Smooth muscle cell (in vitro differentiated cells): Measurements from ENCODE around the gene ADCY9. TPM values are rescaled to one million over a fixed set of nuclear protein-coding genes. Genes with fewer than 3 reads are reported as not detected.

Experiments used
- DNase-seq: peaks from one replicate; lab custom pipeline; 2025; ENCODE audit not compliant: unreplicated experiment; lab: John Stamatoyannopoulos, UW
- H2AFZ ChIP-seq: fragments of 200-600 bp; sonication (generic); 2 replicates; pipeline ENCODE4 v1.6.0; 2016; ENCODE audit warnings: antibody characterized with exemption, low read depth, mild to moderate bottlenecking
- H3F3A ChIP-seq: fragments of 200-600 bp; sonication (generic); 2 replicates; pipeline ENCODE4 v1.6.0; 2017; ENCODE audit warnings: antibody characterized with exemption, low read depth
- H3K27ac ChIP-seq: fragments of 200-600 bp; sonication (generic); 2 replicates; pipeline ENCODE4 v1.5.1; 2016; ENCODE audit warnings: low read depth, mild to moderate bottlenecking
- H3K27me3 ChIP-seq: fragments of 200-600 bp; sonication (generic); 2 replicates; pipeline ENCODE4 v1.6.1; 2016; ENCODE audit warnings: low read depth, mild to moderate bottlenecking
- H3K36me3 ChIP-seq: fragments of 200-600 bp; sonication (generic); 2 replicates; pipeline ENCODE4 v1.5.1; 2016; ENCODE audit warnings: low read depth
- H3K4me1 ChIP-seq: fragments of 200-600 bp; sonication (generic); 2 replicates; pipeline ENCODE4 v1.5.1; 2016; ENCODE audit warnings: low read depth
- H3K4me2 ChIP-seq: fragments of 200-600 bp; sonication (generic); 2 replicates; pipeline ENCODE4 v1.6.0; 2016; ENCODE audit warnings: mild to moderate bottlenecking
- H3K4me3 ChIP-seq: fragments of 200-600 bp; sonication (generic); 2 replicates; pipeline ENCODE4 v1.5.1; 2016; ENCODE audit warnings: mild to moderate bottlenecking
- H3K79me2 ChIP-seq: fragments of 200-600 bp; sonication (generic); 2 replicates; pipeline ENCODE4 v1.6.0; 2016; ENCODE audit warnings: low read depth, mild to moderate bottlenecking
- H3K9ac ChIP-seq: fragments of 200-600 bp; sonication (generic); 2 replicates; pipeline ENCODE4 v1.6.0; 2016; ENCODE audit warnings: low read depth
- H3K9me3 ChIP-seq: fragments of 200-600 bp; sonication (generic); replicated peaks from 2 replicates; pipeline ENCODE4 v1.5.1; 2016; ENCODE audit warnings: low read depth
- H4K20me1 ChIP-seq: fragments of 200-600 bp; sonication (generic); 2 replicates; pipeline ENCODE4 v1.6.0; 2016; ENCODE audit warnings: low read depth
- WGBS: methylation state at CpG from one replicate; pipeline ENCODE4 v1.1.7; 2016; ENCODE audit warnings: low lambda C conversion rate; 5-methylcytosine and 5-hydroxymethylcytosine counted together
- polyA plus RNA-seq: library from polyadenylated mRNA; unstranded; fragments of >200 nt; fragmentation: Nextera tagmentation; extraction: Ambion mirVana; gene quantifications from 2 replicates; pipeline ENCODE4 v1.2.1, GENCODE V29; 2016
- total RNA-seq: library from RNA; depleted of rRNA; stranded (reverse); fragments of >200 nt; gene quantifications from 2 replicates; pipeline ENCODE4 v1.2.3, GENCODE V29; 2014
- TF ChIP-seq, protein P1 (sequence below): fragments of 200-600 bp; sonication (generic); IDR thresholded peaks from 2 replicates; pipeline ENCODE4 v1.5.1; 2017; ENCODE audit warnings: borderline replicate concordance, mild to moderate bottlenecking, antibody characterized with exemption; ENCODE audit not compliant: insufficient read depth, poor library complexity, severe bottlenecking

The ADCY9 gene
- total and polyA plus RNA-seq, 2 experiments from 2014 or later, result 7.2 to 8.9 TPM

DNA sequence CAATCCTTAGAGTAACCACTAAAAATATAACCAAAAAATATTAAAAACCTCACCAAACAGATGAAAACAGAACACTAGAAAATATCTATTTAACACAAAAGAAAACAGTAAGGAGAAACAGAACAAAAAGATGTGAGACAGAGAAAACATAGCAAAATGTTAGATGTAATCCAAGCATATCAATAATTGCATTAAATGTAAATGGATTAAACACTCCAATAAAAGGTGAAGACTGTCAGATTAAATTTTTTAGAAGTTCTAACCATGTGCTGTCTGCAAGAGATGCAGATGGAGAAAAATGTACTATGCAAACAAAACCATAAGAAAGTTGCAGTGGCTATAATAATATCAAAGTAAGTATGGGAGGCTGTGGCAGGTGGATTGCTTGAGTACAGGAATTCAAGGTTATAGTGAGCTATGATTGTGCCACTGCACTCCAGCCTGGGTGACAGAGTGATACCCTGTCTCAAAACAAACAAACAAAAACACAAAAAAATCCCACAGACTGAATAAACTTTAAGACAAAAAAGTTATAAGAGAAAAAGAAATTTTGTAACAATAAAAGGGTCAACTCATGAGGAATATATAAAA, 53.9 kb downstream of the ADCY9 start:
- Histone ChIP-seq H3K4me1 (no peaks in the 10 kb centered on the region), H3K79me2 (peaks cover 7% of the 10 kb centered on the region)
- DNase-seq, result no peak

DNA sequence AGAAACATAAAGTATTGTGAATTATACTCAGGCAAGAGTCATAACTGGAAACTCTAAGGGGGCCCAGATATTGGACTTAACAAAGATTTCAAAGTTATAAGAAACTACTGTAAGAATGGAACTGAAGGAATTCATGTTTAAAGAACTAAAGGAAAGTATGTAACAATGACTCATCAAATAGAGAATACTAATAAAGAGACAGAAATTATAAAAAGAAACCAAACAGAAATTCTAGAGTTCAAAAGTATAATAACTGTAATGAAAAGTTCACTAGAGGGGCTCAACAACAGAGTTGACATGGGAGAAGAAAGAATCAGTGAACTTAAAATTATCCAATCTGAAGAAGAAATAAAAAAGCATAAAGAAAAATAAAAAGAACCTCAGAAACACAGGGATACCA, 55.4 kb downstream of the ADCY9 start:
- no peak overlapping the region for H2AFZ ChIP-seq
- TF ChIP-seq, protein P1, sequence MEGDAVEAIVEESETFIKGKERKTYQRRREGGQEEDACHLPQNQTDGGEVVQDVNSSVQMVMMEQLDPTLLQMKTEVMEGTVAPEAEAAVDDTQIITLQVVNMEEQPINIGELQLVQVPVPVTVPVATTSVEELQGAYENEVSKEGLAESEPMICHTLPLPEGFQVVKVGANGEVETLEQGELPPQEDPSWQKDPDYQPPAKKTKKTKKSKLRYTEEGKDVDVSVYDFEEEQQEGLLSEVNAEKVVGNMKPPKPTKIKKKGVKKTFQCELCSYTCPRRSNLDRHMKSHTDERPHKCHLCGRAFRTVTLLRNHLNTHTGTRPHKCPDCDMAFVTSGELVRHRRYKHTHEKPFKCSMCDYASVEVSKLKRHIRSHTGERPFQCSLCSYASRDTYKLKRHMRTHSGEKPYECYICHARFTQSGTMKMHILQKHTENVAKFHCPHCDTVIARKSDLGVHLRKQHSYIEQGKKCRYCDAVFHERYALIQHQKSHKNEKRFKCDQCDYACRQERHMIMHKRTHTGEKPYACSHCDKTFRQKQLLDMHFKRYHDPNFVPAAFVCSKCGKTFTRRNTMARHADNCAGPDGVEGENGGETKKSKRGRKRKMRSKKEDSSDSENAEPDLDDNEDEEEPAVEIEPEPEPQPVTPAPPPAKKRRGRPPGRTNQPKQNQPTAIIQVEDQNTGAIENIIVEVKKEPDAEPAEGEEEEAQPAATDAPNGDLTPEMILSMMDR, result no peak

More for the DNA sequence above, 53.9 kb downstream of the ADCY9 start:
- peaks cover 6% of the 10 kb centered on the region for H3K36me3 ChIP-seq
- H4K20me1 ChIP-seq, result no peaks in the 10 kb centered on the region
- H3K27ac ChIP-seq, result no peak overlapping the region
- no peak overlapping the region for H3K9ac ChIP-seq
- no peak overlapping the region for H3K4me2 ChIP-seq
- no peaks in the 10 kb centered on the region for H3F3A ChIP-seq
- H3K4me3 ChIP-seq, result no peak overlapping the region
- no peak overlapping the region for H2AFZ ChIP-seq
- TF ChIP-seq, protein P1, result no peak
- no peaks in the 10 kb centered on the region for H3K27me3 ChIP-seq
- H3K9me3 ChIP-seq, result peaks cover 14% of the 10 kb centered on the region

DNA sequence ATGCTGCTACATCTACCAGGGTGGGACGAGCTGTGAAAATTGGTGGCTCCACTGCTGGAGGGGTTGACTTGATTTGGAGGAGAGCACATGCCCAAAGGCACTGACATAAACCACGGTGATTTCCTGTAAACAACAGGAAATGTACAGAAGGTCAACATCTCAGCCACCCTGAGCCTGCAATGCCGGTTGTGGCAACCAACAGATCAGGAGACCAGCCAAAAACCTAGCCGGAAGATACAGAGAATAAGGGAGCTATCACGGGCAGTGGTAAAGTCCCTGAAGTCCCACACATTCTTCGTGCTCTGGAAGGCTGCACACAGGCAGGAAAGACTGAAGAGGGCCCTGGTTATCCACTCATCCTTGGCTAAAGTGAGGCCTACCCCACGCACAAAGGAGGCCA, 56.2 kb downstream of the ADCY9 start:
- Histone ChIP-seq H3K4me2 (no peak overlapping the region), H3K9me3 (peaks cover 14% of the 10 kb centered on the region), H3F3A (no peaks in the 10 kb centered on the region), H4K20me1 (no peaks in the 10 kb centered on the region), H3K4me1 (no peaks in the 10 kb centered on the region), H2AFZ (no peak overlapping the region), H3K36me3 (peaks cover 6% of the 10 kb centered on the region), H3K27ac (no peak overlapping the region), H3K9ac (no peak overlapping the region), H3K79me2 (peaks cover 7% of the 10 kb centered on the region), H3K27me3 (no peaks in the 10 kb centered on the region), H3K4me3 (no peak overlapping the region)
- TF ChIP-seq, protein P1, result no peak
- WGBS, result 63% methylated on average over 7 of the region's 7 CpGs
- DNase-seq, result no peak

More for the DNA sequence above, 55.4 kb downstream of the ADCY9 start:
- Histone ChIP-seq H3K27me3 (no peaks in the 10 kb centered on the region), H3K9me3 (peaks cover 14% of the 10 kb centered on the region), H3K4me1 (no peaks in the 10 kb centered on the region), H3F3A (no peaks in the 10 kb centered on the region), H3K36me3 (peaks cover 6% of the 10 kb centered on the region), H3K4me3 (no peak overlapping the region), H3K4me2 (no peak overlapping the region), H3K27ac (no peak overlapping the region), H3K9ac (no peak overlapping the region), H3K79me2 (peaks cover 7% of the 10 kb centered on the region), H4K20me1 (no peaks in the 10 kb centered on the region)
- no peak for DNase-seq

DNA sequence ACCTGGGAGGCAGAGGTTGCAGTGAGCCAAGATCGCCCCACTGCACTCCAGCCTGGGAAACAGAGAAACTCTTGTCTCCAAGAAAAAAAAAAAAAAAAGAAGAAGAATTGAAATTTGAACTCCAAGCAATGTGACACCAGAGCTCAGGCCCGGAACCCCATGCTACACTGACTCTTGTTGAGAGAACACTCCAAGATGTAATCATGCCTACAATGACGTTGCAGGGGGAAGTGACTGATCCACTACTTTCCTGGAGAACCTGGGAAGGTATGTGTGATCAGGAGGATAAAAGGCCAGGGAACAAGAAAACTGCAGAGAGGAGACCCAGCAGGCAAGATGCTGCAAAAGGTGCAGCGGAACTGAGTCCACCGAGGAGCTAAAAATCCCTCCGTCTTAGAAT, 57.9 kb downstream of the ADCY9 start:
- TF ChIP-seq, protein P1, result no peak
- Histone ChIP-seq H3K9me3 (peaks cover 14% of the 10 kb centered on the region), H3K4me3 (no peak overlapping the region), H3K27ac (no peak overlapping the region), H3K4me1 (peaks cover 7% of the 10 kb centered on the region), H3K9ac (no peak overlapping the region), H3K4me2 (no peak overlapping the region), H4K20me1 (no peaks in the 10 kb centered on the region), H2AFZ (no peak overlapping the region), H3K27me3 (no peaks in the 10 kb centered on the region), H3F3A (no peaks in the 10 kb centered on the region), H3K79me2 (peaks cover 7% of the 10 kb centered on the region), H3K36me3 (peaks cover 6% of the 10 kb centered on the region)
- no peak for DNase-seq
- 88% methylated on average over 6 of the region's 6 CpGs for WGBS
